PC-3 (cell line): Measurements from ENCODE around the gene FOXO6.

Experiments used
- CTCF ChIP-seq: fragments of 300-600 bp; sonication (generic); conservative IDR thresholded peaks from 2 replicates; pipeline ENCODE4 v1.5.1; 2017; ENCODE audit warnings: antibody characterized with exemption, low read depth, mild to moderate bottlenecking, low read length
- EZH2 ChIP-seq: fragments of 300-600 bp; sonication (generic); IDR thresholded peaks from one replicate; pipeline ENCODE4 v1.6.1; 2017; ENCODE audit warnings: antibody characterized with exemption, mild to moderate bottlenecking, low read length; ENCODE audit not compliant: unreplicated experiment
- EZH2phosphoT487 ChIP-seq: fragments of 300-600 bp; sonication (generic); IDR thresholded peaks from 2 replicates; pipeline ENCODE4 v1.6.1; 2018; ENCODE audit warnings: mild to moderate bottlenecking, antibody characterized with exemption, low read length, borderline replicate concordance

GRCh38 chr1:41368366-41368765, 7.1 kb downstream of the FOXO6 start:
- TF ChIP-seq CTCF = no peak
- no peak for TF ChIP-seq EZH2phosphoT487
- TF ChIP-seq EZH2 = no peak
